ENCODE results near the gene GALNT17.

The GALNT17 gene

DNA sequence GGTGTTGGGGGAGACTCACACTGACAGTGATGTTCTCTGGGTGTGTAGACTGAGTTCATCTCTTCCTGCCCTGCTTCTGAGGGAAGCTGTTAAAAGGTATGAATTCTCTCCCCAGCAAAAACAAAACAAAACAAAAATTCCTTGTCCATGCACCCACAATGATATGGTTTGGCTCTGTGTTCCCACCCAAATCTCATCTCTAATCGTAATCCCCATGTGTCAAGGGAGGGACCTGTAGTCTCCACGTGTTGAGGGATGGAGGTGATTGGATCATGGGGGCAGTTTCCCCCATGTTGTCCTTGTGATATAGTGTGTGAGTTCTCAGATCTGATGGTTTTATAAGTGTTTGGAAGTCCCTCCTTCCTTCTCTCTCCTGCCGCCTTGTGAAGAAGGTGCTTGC lies 245.5 kb downstream of the GALNT17 start:
- no peak for DNase-seq (ENCODE audit: insufficient read length)

DNA sequence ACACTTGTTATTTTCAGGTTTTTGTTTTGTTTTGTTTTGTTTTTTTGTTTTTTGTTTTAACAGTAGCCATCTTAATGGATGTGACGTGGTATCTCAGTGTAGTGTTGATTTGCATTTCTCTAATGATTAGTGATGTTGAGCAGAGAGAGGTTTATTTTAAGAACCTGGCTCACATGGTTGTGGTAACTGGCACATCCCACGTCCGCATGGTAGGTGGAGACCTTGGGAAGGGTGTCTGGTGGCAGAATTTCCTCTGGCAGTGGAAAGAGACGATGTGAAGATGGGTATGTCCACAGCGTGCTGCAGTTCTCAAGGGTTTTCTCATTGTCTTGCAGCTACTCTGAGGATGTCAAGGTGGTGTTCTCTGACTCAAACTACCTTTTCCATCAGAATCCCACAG lies 252.2 kb downstream of the GALNT17 start:
- DNase-seq (ENCODE audit: insufficient read length) (no peak), FAIRE-seq (no peak)
- TF ChIP-seq POLR2A (IDR thresholded peaks at IDR 0.05; ENCODE audit: low read depth, low read length) = no peak
- no peak for TF ChIP-seq POLR2AphosphoS5 (IDR thresholded peaks at IDR 0.05; ENCODE audit: low read depth, low read length)
- TF ChIP-seq TAF1 (IDR thresholded peaks at IDR 0.05; ENCODE audit: borderline replicate concordance, low read depth, low read length) = no peak

More for the DNA sequence above, 245.5 kb downstream of the GALNT17 start:
- no peak for FAIRE-seq
- TF ChIP-seq POLR2AphosphoS5 (IDR thresholded peaks at IDR 0.05; ENCODE audit: low read depth, low read length) = no peak
- no peak for TF ChIP-seq POLR2A (IDR thresholded peaks at IDR 0.05; ENCODE audit: low read depth, low read length)
- TF ChIP-seq TAF1 (IDR thresholded peaks at IDR 0.05; ENCODE audit: borderline replicate concordance, low read depth, low read length) = no peak

DNA sequence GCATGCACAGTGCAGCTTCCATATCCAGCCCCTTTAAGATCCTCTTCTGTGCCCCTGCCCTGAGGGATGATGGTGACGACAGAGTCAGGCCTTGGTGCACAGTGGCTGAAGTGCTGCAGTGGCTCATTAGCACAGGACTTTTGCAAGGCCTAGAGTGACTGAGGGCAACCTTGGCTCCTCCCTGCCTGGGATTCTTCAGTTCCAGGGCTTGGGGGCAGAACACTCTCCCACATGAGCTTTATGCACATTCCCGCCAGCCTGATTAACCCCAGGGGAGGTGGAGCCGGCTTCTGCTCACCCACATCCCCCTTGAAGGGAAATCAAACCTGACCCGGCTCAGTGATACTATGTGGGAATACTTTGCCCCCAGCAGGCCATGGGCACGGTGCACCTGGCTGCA lies 253.4 kb downstream of the GALNT17 start:
- no peak for DNase-seq (ENCODE audit: insufficient read length)
- TF ChIP-seq POLR2AphosphoS5 (IDR thresholded peaks at IDR 0.05; ENCODE audit: low read depth, low read length) (no peak), TAF1 (IDR thresholded peaks at IDR 0.05; ENCODE audit: borderline replicate concordance, low read depth, low read length) (no peak), POLR2A (IDR thresholded peaks at IDR 0.05; ENCODE audit: low read depth, low read length) (no peak)
- FAIRE-seq = no peak

DNA sequence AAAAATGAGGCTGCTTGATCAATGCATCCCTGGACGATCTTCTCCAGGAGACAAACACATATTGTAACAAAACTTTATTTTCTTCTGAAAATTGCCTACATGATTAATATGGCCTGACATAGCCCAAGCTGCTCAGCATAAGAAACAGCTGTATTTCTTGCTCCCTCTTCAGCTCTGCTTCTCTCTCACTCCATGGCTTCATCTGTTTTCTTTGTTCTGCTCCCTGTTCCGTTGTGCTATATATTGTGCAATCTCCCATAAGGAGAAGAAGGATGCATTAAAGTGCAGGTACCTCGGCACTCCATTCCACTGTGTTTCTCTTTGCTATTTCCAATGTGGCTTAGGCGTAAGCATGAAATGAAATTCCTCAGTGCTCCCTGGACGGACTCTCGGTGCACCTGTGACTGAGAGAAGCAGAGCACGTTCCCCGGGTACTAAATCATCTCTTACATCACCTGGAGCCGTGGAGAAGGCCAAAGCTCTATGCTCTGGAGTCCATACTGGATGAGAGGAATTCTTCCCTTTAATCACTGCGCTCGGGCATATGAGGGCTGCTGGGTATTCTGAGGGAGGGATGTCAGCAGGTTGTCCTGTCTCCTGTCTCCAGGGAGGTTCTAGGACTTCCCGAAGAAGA lies 254.3 kb downstream of the GALNT17 start:
- TF ChIP-seq POLR2A (IDR thresholded peaks at IDR 0.05; ENCODE audit: low read depth, low read length) (no peak), TAF1 (IDR thresholded peaks at IDR 0.05; ENCODE audit: borderline replicate concordance, low read depth, low read length) (no peak), POLR2AphosphoS5 (IDR thresholded peaks at IDR 0.05; ENCODE audit: low read depth, low read length) (no peak)
- FAIRE-seq (no peak), DNase-seq (ENCODE audit: insufficient read length) (no peak)

DNA sequence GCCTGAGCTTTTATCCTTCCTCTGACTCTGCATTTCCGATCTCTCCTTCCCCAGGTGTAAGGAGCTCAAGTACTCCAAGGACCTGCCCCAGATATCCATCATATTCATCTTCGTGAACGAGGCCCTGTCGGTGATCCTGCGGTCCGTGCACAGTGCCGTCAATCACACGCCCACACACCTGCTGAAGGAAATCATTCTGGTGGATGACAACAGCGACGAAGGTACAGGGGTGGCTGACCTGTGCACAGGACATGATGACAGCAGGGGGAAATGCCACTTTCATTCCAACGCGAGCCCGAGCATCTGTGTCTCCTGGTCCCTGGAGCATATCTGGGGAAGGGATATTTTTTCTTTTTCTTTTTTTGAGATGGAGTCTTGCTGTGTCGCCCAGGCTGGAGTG lies 256.2 kb downstream of the GALNT17 start:
- FAIRE-seq (no peak), DNase-seq (ENCODE audit: insufficient read length) (no peak)
- TF ChIP-seq POLR2AphosphoS5 (IDR thresholded peaks at IDR 0.05; ENCODE audit: low read depth, low read length) (no peak), POLR2A (IDR thresholded peaks at IDR 0.05; ENCODE audit: low read depth, low read length) (no peak), TAF1 (IDR thresholded peaks at IDR 0.05; ENCODE audit: borderline replicate concordance, low read depth, low read length) (no peak)

DNA sequence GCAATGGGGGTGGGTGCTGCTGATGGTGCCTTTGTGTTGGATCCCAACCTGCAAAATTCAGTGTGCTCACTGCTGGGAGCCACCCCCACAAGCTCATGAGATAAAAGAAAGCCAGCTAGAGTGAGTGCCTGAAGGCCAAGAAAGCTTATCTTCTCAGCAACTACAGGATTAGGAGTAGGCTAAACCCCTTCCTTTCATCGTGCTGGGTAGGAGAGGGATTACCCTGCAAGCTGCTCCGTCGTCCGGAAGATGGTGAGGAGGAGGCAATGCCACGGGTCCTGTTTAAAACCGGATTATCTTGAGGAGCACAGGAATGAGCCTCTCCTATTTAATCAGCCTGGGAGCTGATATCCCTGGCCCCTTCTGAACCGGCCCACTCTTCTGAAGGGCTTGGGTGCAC lies 258.0 kb downstream of the GALNT17 start:
- TF ChIP-seq POLR2A (IDR thresholded peaks at IDR 0.05; ENCODE audit: low read depth, low read length) = no peak
- TF ChIP-seq POLR2AphosphoS5 (IDR thresholded peaks at IDR 0.05; ENCODE audit: low read depth, low read length) = no peak
- TF ChIP-seq TAF1 (IDR thresholded peaks at IDR 0.05; ENCODE audit: borderline replicate concordance, low read depth, low read length) = no peak
- FAIRE-seq = no peak
- DNase-seq (ENCODE audit: insufficient read length) = no peak

DNA sequence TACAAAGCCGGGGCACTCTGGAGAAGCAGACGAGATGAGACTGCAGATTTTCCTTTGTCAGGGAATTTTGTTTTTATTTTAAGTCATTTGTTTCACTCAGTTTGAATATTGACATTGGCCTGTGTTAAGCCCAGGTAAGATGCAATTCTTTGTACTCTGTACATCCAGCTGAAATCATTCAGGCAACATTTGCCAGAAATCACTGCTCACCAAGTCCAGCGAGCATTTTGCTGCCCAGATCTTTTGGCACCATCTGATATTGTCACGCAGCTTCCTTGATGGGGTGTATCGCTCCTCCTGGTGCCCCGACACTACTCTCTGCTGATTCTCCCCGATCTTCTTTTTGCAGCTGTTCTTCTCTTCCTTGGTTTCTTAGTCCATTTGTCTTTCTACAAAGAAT lies 261.7 kb downstream of the GALNT17 start:
- no peak for TF ChIP-seq POLR2AphosphoS5 (IDR thresholded peaks at IDR 0.05; ENCODE audit: low read depth, low read length)
- no peak for TF ChIP-seq POLR2A (IDR thresholded peaks at IDR 0.05; ENCODE audit: low read depth, low read length)
- no peak for TF ChIP-seq TAF1 (IDR thresholded peaks at IDR 0.05; ENCODE audit: borderline replicate concordance, low read depth, low read length)
- no peak for DNase-seq (ENCODE audit: insufficient read length)
- no peak for FAIRE-seq

DNA sequence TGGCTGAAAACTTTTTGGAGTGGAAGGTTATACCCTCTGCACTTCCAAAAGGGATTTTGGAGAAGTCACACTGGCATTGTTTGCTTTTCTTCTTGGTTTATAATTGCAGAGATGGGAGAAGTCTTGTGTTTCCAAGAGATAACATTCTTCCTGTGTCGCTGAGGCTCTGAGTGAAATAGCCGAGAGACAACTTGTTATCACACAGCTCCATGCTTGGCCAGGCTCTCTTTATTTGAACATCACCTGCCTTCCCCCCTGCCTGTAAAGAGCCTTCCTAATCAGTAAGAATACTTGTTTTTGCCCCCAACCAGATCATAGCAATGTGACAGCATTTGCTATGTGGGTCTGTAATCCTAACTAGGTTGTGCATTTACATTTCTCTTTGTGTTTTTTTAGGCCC lies 270.7 kb downstream of the GALNT17 start:
- FAIRE-seq = no peak

DNA sequence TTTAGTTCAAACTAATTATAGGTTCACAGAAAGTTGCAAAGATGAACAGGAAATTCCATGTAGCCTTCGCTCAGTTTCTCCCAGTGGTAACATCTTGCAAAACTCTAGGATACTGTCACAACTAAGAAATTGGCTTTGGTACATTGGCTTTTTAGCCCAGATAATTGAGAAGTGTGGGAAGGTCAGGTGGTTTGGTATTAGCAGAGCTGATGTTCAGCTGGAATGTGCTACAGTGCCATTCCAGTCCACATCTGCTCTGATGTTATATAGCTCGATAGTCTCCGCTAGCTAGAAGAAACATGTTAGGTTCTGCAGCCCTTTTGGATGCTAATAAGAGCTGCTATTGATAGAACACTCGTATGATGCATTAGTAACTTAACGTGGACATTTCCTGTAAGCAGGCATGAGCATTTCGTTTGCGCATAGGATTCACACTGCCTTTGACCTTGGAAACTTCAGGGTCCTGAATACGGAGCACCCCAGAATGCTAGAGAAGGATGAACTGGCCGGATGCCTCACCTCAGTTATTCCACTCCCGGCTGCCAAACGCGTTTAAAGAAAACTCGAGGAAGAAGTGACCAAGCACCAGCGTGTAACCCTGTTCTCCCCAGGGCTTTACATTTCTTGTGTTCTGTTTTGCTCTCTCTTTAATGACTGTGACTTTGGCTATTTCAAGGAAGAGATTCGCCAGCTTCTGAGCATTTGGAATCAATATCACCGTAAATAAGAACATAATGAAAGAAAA lies 271.4 kb downstream of the GALNT17 start:
- TF ChIP-seq POLR2A (IDR thresholded peaks at IDR 0.05; ENCODE audit: low read depth, low read length) (no peak), TAF1 (IDR thresholded peaks at IDR 0.05; ENCODE audit: borderline replicate concordance, low read depth, low read length) (no peak), POLR2AphosphoS5 (IDR thresholded peaks at IDR 0.05; ENCODE audit: low read depth, low read length) (no peak)
- DNase-seq (ENCODE audit: insufficient read length) = no peak
- no peak for FAIRE-seq

More for the DNA sequence above, 270.7 kb downstream of the GALNT17 start:
- DNase-seq (ENCODE audit: insufficient read length) = no peak
- TF ChIP-seq POLR2A (IDR thresholded peaks at IDR 0.05; ENCODE audit: low read depth, low read length) (no peak), POLR2AphosphoS5 (IDR thresholded peaks at IDR 0.05; ENCODE audit: low read depth, low read length) (no peak), TAF1 (IDR thresholded peaks at IDR 0.05; ENCODE audit: borderline replicate concordance, low read depth, low read length) (no peak)

DNA sequence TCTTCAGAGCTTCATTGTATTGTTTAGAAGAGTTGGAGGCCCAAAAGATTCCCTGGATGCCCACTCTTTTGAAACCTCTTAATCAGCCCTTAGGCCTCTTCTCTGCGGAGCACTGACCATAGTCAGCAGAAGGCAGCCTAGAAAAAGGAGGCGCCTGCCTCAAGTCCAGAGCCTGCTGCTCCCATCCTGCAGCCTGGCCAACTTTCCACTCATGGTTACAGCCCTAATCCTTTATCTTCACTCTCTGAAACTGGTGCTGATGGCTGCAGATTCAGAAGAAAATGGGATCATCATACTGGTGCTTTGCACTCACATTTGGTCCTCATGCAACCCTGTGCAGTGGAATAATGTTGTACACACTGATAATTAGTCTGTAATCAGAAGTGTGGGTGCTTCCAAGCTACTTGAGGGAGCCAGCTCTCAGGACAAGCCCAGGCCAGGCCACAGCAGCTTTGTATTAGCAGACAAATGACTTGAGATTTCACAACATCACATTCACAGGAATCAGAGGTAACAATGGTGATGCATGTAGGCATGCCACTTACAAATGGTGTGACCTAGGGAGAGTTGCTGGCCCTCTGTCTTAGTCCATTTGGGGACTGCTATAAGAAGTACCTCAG lies 272.9 kb downstream of the GALNT17 start:
- TF ChIP-seq TAF1 (IDR thresholded peaks at IDR 0.05; ENCODE audit: borderline replicate concordance, low read depth, low read length) = no peak
- TF ChIP-seq POLR2AphosphoS5 (IDR thresholded peaks at IDR 0.05; ENCODE audit: low read depth, low read length) = no peak
- TF ChIP-seq POLR2A (IDR thresholded peaks at IDR 0.05; ENCODE audit: low read depth, low read length) = no peak
- FAIRE-seq = no peak
- DNase-seq (ENCODE audit: insufficient read length) = no peak

DNA sequence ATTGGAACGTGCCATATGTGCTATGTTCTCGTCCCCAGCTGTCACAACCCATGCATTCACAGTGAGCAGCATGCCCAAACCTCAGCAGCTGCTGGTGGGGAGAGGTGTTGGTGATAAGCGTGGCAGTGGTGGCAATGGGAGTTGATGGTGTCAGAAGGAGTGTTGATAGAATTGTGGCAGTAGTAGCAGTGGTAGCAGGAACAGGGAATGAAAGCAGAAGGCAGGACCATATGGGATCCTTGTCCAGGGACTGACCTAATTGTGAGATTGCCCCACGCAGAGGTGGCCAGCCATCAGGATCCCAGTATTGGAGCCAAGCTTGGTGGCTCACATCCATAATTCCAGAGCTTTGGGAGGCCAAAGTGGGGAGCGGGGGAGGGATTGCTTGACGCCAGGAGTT lies 276.3 kb downstream of the GALNT17 start:
- DNase-seq (ENCODE audit: insufficient read length) (no peak), FAIRE-seq (no peak)
- no peak for TF ChIP-seq TAF1 (IDR thresholded peaks at IDR 0.05; ENCODE audit: borderline replicate concordance, low read depth, low read length)
- no peak for TF ChIP-seq POLR2AphosphoS5 (IDR thresholded peaks at IDR 0.05; ENCODE audit: low read depth, low read length)

All from GM12892 (cell line).